Activated B cell treated with CpG ODN at 0.5 μM for 24 hours (primary cell): ENCODE results near the gene RIMS1. TPM values are rescaled to one million over a fixed set of nuclear protein-coding genes. Genes with fewer than 3 reads are reported as not detected.

ENCODE experiments used
- ATAC-seq: fragments of 200-7000 bp; cut with Tn5 transposase; one replicate; pipeline ENCODE4 v1.10.0; 2021; ENCODE audit warnings: low read depth, mild to moderate bottlenecking, moderate library complexity
- CTCF ChIA-PET: fragments of 350-600 bp; sonication (Branson Sonifier 250); formaldehyde crosslinking; loops from one replicate; lab custom pipeline; 2021; ENCODE audit warnings: antibody characterized with exemption; lab: Charles Lee
- POLR2A ChIA-PET: fragments of 350-600 bp; sonication (Branson Sonifier 250); formaldehyde crosslinking; loops from one replicate; lab custom pipeline; 2021; ENCODE audit warnings: antibody characterized with exemption; lab: Charles Lee
- DNase-seq: peaks from one replicate; pipeline ENCODE4 v3.0.0; 2022
- H3K27ac Mint-ChIP-seq: one replicate; pipeline ENCODE4 v1.8.0; 2020; ENCODE audit warnings: mixed read lengths
- H3K27me3 Mint-ChIP-seq: one replicate; pipeline ENCODE4 v1.8.0; 2021; ENCODE audit warnings: mixed read lengths
- H3K36me3 Mint-ChIP-seq: one replicate; pipeline ENCODE4 v1.8.0; 2021; ENCODE audit warnings: low read depth, mixed read lengths
- H3K4me1 Mint-ChIP-seq: one replicate; pipeline ENCODE4 v1.8.0; 2021; ENCODE audit warnings: mixed read lengths
- H3K4me3 Mint-ChIP-seq: one replicate; pipeline ENCODE4 v1.8.0; 2020; ENCODE audit warnings: mild to moderate bottlenecking, mixed read lengths
- H3K9me3 Mint-ChIP-seq: one replicate; pipeline ENCODE4 v1.8.0; 2020; ENCODE audit warnings: mixed read lengths
- intact Hi-C: fragments of 100-400 bp; cut with micrococcal nuclease; formaldehyde crosslinking; loops from one replicate; pipeline ENCODE4 v1.15.1; 2024
- total RNA-seq: library from RNA; stranded (reverse); gene quantifications from 2 replicates; pipeline ENCODE4 v1.2.3, GENCODE V29; 2022
- TF ChIP-seq, protein P1 (sequence below): fragments of 200-600 bp; IDR thresholded peaks from one replicate; pipeline ENCODE4 v1.8.0; 2022; ENCODE audit warnings: antibody characterized with exemption, mild to moderate bottlenecking

Gene RIMS1
- total RNA-seq, 1 donor from 2014 or later: not detected

DNA sequence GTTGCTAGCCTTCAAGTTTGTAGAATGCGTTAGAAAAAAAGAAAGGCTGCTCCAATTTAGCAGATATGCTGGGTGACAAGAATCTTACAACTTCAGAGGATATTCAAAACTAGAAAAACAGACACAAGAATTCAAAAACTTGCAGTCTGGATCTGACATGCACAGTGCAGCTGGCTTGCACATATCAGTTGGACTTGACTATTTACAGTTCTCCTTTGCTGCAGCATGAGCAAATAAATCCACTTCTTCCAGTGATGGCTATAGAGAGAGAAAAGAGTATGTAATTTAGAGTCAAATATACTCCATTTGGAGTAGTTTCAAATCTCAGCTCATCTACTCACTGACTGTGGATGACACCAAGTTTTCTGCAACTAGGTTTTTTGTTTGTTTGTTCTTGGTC, 247.0 kb downstream of the RIMS1 start:
- DNase-seq (no peak), ATAC-seq (no peak)
- CTCF ChIA-PET: no interaction called here
- Mint-ChIP-seq H3K4me3 (no peak overlapping the region), H3K4me1 (no peaks in the 10 kb centered on the region), H3K27ac (no peak overlapping the region), H3K27me3 (no peaks in the 10 kb centered on the region), H3K9me3 (no peaks in the 10 kb centered on the region), H3K36me3 (no peaks in the 10 kb centered on the region)
- intact Hi-C loops: no loop called here
- POLR2A ChIA-PET: no interaction called here
- TF ChIP-seq, protein P1, sequence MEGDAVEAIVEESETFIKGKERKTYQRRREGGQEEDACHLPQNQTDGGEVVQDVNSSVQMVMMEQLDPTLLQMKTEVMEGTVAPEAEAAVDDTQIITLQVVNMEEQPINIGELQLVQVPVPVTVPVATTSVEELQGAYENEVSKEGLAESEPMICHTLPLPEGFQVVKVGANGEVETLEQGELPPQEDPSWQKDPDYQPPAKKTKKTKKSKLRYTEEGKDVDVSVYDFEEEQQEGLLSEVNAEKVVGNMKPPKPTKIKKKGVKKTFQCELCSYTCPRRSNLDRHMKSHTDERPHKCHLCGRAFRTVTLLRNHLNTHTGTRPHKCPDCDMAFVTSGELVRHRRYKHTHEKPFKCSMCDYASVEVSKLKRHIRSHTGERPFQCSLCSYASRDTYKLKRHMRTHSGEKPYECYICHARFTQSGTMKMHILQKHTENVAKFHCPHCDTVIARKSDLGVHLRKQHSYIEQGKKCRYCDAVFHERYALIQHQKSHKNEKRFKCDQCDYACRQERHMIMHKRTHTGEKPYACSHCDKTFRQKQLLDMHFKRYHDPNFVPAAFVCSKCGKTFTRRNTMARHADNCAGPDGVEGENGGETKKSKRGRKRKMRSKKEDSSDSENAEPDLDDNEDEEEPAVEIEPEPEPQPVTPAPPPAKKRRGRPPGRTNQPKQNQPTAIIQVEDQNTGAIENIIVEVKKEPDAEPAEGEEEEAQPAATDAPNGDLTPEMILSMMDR: no peak

DNA sequence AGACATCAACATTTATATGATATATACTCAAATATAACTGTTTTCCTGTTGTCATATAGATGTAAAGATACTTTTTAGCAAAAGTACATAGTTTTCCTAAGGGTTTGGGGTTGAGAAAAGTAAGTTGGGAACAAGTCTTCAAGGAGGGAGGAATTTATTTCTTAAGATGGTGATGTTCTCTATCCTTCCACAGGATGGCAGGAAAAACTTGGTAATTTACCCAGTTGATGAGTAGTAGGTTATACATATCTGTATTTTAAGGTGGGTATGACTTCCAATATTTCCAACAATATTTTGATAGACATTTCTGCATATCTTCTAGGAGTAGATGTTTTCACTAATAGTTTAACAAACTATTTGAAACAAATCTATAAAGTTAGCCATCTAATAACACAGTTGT, 254.4 kb downstream of the RIMS1 start:
- ChIA-PET CTCF (no interaction called here), POLR2A (no interaction called here)
- no peak overlapping the region for H3K4me3 Mint-ChIP-seq
- H3K27ac Mint-ChIP-seq: no peak overlapping the region
- intact Hi-C loops: no loop called here
- ATAC-seq (no peak), DNase-seq (no peak)
- no peaks in the 10 kb centered on the region for H3K36me3 Mint-ChIP-seq
- H3K27me3 Mint-ChIP-seq: no peaks in the 10 kb centered on the region
- TF ChIP-seq, protein P1: no peak
- H3K4me1 Mint-ChIP-seq: no peaks in the 10 kb centered on the region
- H3K9me3 Mint-ChIP-seq: no peaks in the 10 kb centered on the region

DNA sequence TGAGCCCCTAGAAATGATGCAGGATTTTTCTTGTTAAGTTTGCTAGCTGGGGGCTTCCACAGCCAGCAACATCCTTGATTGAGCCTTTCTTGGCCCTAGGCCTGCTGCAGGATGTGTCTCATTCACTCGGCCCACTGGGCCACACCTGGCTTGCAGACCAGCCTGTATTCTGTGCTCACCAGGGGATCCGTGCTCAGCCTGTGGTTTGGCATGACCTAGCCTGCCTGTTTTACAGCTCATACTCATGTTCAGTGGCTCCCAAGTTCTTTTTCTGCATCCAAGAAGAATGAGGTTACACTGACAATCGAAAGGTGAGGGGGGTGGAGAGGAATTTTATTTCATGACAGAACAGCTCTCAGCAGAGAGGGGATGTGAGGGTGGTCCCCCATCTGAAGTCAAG, 263.4 kb downstream of the RIMS1 start:
- Mint-ChIP-seq H3K27ac (no peak overlapping the region), H3K9me3 (peaks cover 15% of the 10 kb centered on the region), H3K36me3 (no peaks in the 10 kb centered on the region), H3K27me3 (no peaks in the 10 kb centered on the region), H3K4me3 (no peak overlapping the region), H3K4me1 (no peaks in the 10 kb centered on the region)
- intact Hi-C loops: no loop called here
- ATAC-seq: no peak
- TF ChIP-seq, protein P1: no peak
- ChIA-PET POLR2A (no interaction called here), CTCF (no interaction called here)
- no peak for DNase-seq

DNA sequence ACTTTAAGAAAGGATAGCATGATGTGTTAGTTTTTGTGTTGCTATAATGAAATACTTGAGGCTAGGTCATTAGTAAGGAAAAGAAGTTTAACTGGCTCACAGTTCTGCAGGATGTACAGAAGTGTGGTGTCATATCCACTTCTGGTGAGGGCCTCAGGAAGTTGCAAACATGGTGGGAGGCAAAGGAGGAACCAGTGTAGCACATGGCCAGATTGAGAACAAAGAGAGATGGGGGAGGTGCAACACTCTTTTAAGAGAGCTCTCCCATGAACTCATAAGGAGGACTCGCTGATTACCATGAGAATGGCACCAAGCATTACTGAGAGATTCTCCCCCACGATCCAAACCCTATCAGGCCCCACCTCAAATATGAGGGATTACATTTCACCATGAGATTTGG, 265.4 kb downstream of the RIMS1 start:
- no peaks in the 10 kb centered on the region for H3K27me3 Mint-ChIP-seq
- TF ChIP-seq, protein P1: no peak
- ChIA-PET POLR2A (no interaction called here), CTCF (no interaction called here)
- H3K9me3 Mint-ChIP-seq: peaks cover 12% of the 10 kb centered on the region
- ATAC-seq (no peak), DNase-seq (no peak)
- no peak overlapping the region for H3K4me3 Mint-ChIP-seq
- intact Hi-C loops: no loop called here
- H3K4me1 Mint-ChIP-seq: no peaks in the 10 kb centered on the region
- H3K36me3 Mint-ChIP-seq: no peaks in the 10 kb centered on the region
- no peak overlapping the region for H3K27ac Mint-ChIP-seq

DNA sequence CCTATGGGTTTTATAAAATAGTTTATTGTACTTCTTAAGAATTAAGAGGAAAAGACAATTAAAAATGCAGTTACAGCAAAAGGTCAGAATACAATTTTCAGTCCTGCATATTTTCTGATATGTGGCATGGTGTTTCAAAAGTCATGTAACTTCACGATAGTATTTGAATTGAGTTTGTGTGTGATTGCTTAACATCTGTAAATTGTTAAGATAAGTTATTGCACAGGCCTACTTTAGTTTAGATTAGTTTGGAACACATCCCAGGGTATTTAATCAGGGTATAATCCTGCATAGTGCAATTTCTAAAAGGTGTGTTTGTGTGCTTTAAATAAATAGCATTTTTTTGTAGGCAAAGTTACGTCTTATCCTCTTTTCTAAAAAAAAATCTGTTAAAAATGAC, 289.6 kb downstream of the RIMS1 start:
- intact Hi-C loops: no loop called here
- TF ChIP-seq, protein P1: no peak
- peaks cover 5% of the 10 kb centered on the region for H3K27me3 Mint-ChIP-seq
- no peaks in the 10 kb centered on the region for H3K36me3 Mint-ChIP-seq
- ChIA-PET CTCF (no interaction called here), POLR2A (no interaction called here)
- DNase-seq (no peak), ATAC-seq (no peak)
- no peaks in the 10 kb centered on the region for H3K9me3 Mint-ChIP-seq
- no peaks in the 10 kb centered on the region for H3K4me1 Mint-ChIP-seq
- H3K27ac Mint-ChIP-seq: no peak overlapping the region
- no peak overlapping the region for H3K4me3 Mint-ChIP-seq
